ACC112 (cell line): ENCODE data around the gene SLF2.

Source experiments
- H2AFZ ChIP-seq: fragments of 200-600 bp; sonication (generic); one replicate; pipeline ENCODE4 v1.6.0; 2017; ENCODE audit warnings: antibody characterized with exemption, low read length; ENCODE audit not compliant: unreplicated experiment
- H3K27ac ChIP-seq: fragments of 200-600 bp; sonication (generic); 2 replicates; pipeline ENCODE4 v1.5.1; 2014; ENCODE audit warnings: low read depth, mild to moderate bottlenecking, antibody characterized with exemption, low read length, moderate library complexity
- H3K27me3 ChIP-seq: fragments of 200-600 bp; sonication (generic); 2 replicates; pipeline ENCODE4 v1.6.1; 2014; ENCODE audit warnings: mild to moderate bottlenecking, antibody characterized with exemption, low read length, moderate library complexity, mixed read lengths; ENCODE audit not compliant: insufficient read depth
- H3K36me3 ChIP-seq: fragments of 200-600 bp; sonication (generic); 2 replicates; pipeline ENCODE4 v1.6.1; 2016; ENCODE audit warnings: mild to moderate bottlenecking, antibody characterized with exemption, low read length, moderate library complexity, mixed read lengths; ENCODE audit not compliant: insufficient read depth
- H3K4me1 ChIP-seq: fragments of 200-600 bp; sonication (generic); one replicate; pipeline ENCODE4 v1.6.1; 2016; ENCODE audit warnings: low read length, mixed read lengths; ENCODE audit not compliant: insufficient read depth, unreplicated experiment, control insufficient read depth
- H3K4me3 ChIP-seq: fragments of 200-600 bp; sonication (generic); 2 replicates; pipeline ENCODE4 v1.5.1; 2014; ENCODE audit warnings: mild to moderate bottlenecking, low read depth, low read length
- H3K79me2 ChIP-seq: fragments of 200-600 bp; sonication (generic); one replicate; pipeline ENCODE4 v1.6.0; 2016; ENCODE audit warnings: low read length; ENCODE audit not compliant: control insufficient read depth, unreplicated experiment, insufficient read depth

SLF2 gene

DNA sequence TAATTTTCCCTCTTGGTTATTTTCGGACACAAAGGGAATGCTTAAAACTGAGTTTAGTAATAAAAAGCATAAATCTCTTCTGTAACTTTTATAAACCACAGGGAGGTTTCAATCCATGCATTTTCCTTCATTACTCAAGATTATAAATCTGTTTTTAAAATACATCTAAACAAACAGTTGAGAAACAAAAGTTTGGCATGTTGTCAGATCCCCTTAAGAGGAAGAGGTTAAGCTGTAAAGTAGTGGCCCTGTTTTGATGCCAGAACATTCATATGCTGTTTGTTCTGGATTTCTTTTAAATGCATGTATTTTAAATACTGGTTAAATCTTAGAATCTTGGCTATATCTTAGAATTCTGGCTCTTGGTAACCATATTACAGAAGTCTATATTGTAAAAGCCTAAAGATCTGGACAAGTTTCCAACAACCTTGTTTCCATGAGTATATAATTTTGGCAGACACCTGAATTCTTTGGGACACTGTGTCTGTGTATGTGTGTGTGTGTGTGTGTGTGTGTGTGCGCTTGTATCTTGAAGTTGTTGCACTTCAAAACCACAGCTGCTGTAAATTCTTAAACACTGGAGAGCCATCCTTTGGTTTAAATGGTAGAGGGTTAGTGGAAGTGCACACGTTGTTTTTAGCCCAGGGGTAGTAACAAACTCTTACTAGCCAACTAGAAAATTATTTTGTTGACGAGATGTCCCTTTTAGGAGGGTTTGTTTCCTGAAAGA, 49.8 kb downstream of the SLF2 start:
- H3K79me2 ChIP-seq, result no peaks in the 10 kb centered on the region
- H3K27ac ChIP-seq, result no peak overlapping the region
- no peaks in the 10 kb centered on the region for H3K4me1 ChIP-seq
- no peak overlapping the region for H2AFZ ChIP-seq
- no peaks in the 10 kb centered on the region for H3K27me3 ChIP-seq
- no peak overlapping the region for H3K4me3 ChIP-seq
- H3K36me3 ChIP-seq, result peaks cover 31% of the 10 kb centered on the region

DNA sequence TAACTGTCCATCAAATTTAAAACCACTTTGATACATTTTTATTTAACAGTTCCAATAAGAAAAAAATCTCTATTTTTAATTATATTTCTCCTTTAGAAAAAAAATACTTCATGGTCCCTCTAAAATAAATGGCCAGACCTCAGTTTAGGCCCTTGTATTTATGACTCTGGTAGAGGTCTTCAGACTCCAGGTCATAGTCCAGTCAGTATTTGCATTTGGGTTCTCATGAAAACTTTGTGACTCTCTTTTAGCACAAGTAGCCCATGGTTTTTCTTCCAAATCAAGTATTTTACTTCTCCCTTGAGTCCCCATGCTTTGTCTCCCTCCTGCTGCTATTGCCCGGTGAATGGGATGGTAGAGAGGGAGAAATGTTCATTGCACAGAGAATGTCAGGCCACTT, 51.1 kb downstream of the SLF2 start:
- Histone ChIP-seq H3K27ac (no peak overlapping the region), H3K4me1 (peaks cover under 1% of the 10 kb centered on the region), H3K4me3 (no peak overlapping the region), H3K27me3 (no peaks in the 10 kb centered on the region), H3K36me3 (peaks cover 29% of the 10 kb centered on the region), H3K79me2 (no peaks in the 10 kb centered on the region), H2AFZ (no peak overlapping the region)

DNA sequence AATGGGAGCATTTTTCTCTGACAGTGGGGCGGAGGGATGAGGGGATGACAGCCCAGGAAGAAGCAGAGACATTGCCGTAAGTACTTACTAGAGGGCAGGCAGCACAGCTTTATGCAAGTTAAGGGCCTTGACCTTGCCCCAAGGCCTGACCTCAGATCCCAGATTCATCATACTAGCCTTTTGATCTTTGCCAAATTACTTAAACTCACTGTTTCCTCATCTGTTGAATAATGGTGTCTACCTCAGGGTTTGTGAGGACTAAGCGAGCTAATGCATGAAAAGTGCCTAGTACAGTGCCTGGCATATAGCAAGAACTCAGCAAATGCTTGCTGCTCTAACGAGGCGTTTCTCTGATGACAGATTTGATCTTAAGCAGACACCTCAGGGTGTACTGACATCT, 53.1 kb downstream of the SLF2 start:
- Histone ChIP-seq H3K79me2 (no peaks in the 10 kb centered on the region), H2AFZ (no peak overlapping the region), H3K27me3 (no peaks in the 10 kb centered on the region), H3K27ac (no peak overlapping the region), H3K4me3 (no peak overlapping the region), H3K4me1 (peaks cover 3% of the 10 kb centered on the region), H3K36me3 (peaks cover 20% of the 10 kb centered on the region)

DNA sequence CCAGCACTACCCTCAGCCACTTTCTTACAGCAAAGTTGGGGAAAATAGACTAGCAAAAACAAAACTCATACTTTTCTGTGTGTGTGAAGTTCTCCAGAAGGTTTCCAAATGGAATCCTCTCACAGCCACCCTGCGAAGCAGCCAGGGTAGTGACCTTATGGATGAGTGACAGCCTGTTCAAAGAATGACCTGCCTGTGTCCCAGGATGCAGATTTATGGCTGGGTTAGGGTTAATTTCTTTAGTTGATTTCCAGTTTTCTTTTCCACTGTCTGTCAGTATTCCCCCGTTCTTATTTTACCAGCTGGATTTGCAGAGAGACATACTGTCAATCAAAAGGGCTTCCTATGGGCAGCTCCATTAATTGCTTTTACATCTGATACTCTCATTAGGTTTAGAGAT, 54.1 kb downstream of the SLF2 start:
- H3K27me3 ChIP-seq, result no peaks in the 10 kb centered on the region
- H3K79me2 ChIP-seq, result no peaks in the 10 kb centered on the region
- H3K4me3 ChIP-seq, result no peak overlapping the region
- peaks cover 3% of the 10 kb centered on the region for H3K4me1 ChIP-seq
- H2AFZ ChIP-seq, result no peak overlapping the region
- H3K27ac ChIP-seq, result no peak overlapping the region
- H3K36me3 ChIP-seq, result peaks cover 18% of the 10 kb centered on the region

DNA sequence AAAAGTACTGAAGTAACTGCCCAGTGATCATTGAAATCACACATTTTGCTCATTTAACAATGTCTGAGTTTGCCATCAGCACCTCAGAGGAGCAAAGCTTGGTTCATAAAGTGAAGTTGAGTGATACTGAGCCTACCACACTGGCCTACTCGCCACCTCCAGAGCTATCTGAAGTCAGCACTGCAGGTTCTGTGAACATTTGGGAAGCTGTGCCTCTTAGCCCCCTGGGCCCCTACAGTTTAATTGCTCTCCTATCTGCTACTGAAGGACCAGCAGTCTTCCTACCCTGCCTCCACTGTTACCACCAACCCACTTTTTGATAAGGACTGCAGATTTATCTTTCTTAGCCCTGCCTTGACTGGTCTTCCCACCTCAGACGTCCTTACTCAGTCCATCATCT, 54.6 kb downstream of the SLF2 start:
- H3K36me3 ChIP-seq, result peaks cover 13% of the 10 kb centered on the region
- no peaks in the 10 kb centered on the region for H3K27me3 ChIP-seq
- peaks cover 3% of the 10 kb centered on the region for H3K4me1 ChIP-seq
- H2AFZ ChIP-seq, result no peak overlapping the region
- no peak overlapping the region for H3K27ac ChIP-seq
- H3K79me2 ChIP-seq, result no peaks in the 10 kb centered on the region
- H3K4me3 ChIP-seq, result no peak overlapping the region

DNA sequence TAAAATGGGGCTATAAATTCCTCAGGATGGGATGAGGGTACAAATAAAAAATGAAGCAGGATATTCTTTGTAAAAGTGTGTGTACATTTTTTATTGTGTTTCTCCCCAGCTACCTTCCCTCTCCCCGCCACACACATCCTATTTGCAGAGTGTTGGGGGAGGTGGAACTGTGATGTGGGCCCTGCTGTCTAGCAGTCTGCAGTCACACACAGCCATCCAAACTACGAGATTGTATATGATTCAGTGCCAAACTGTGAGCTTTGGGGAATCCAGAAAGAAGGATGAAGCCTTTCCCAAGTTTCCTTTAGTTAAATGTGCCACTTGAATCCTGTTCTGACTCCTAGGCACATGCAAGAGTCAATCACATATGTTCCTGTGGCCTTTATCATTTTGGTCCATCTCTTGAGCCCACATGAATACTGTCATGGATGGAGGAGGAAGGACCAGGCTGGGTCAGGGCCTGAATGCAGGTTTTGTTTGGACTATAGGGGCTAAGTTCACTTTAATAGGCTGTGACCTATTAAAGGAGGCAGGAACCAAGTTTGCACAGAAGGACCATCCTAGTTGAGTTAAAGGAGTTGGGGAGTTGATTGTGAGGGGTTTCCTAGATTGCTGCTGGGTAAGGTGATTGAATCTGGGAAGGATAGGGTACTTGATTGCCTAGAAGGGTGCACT, 55.4 kb downstream of the SLF2 start:
- no peaks in the 10 kb centered on the region for H3K79me2 ChIP-seq
- H3K27ac ChIP-seq, result no peak overlapping the region
- no peak overlapping the region for H3K4me3 ChIP-seq
- H3K4me1 ChIP-seq, result peaks cover 3% of the 10 kb centered on the region
- H3K36me3 ChIP-seq, result peaks cover 6% of the 10 kb centered on the region
- no peaks in the 10 kb centered on the region for H3K27me3 ChIP-seq
- H2AFZ ChIP-seq, result no peak overlapping the region

DNA sequence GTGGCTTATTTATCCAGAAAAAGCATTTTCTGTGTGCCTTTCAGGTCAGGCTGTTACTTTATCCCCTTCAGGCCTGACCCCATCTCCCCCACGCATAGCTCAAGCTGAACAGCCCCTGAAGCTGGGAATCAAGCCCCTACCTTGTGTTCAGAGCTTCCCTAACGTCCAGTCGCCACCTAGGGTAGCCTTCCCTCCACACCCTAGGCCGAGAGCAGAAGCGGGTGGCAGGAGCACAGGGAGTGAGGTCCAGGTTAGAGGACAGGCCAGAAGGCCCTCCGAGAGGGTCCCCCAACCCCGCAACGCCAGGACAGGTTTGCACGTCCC, 56.1 kb downstream of the SLF2 start:
- Histone ChIP-seq H3K27me3 (no peaks in the 10 kb centered on the region), H3K4me1 (peaks cover 3% of the 10 kb centered on the region), H3K4me3 (peak overlapping the region; percentile 75), H3K27ac (no peak overlapping the region), H2AFZ (no peak overlapping the region), H3K36me3 (peaks cover 3% of the 10 kb centered on the region; the same call in 1 of the 2 replicates), H3K79me2 (no peaks in the 10 kb centered on the region)

DNA sequence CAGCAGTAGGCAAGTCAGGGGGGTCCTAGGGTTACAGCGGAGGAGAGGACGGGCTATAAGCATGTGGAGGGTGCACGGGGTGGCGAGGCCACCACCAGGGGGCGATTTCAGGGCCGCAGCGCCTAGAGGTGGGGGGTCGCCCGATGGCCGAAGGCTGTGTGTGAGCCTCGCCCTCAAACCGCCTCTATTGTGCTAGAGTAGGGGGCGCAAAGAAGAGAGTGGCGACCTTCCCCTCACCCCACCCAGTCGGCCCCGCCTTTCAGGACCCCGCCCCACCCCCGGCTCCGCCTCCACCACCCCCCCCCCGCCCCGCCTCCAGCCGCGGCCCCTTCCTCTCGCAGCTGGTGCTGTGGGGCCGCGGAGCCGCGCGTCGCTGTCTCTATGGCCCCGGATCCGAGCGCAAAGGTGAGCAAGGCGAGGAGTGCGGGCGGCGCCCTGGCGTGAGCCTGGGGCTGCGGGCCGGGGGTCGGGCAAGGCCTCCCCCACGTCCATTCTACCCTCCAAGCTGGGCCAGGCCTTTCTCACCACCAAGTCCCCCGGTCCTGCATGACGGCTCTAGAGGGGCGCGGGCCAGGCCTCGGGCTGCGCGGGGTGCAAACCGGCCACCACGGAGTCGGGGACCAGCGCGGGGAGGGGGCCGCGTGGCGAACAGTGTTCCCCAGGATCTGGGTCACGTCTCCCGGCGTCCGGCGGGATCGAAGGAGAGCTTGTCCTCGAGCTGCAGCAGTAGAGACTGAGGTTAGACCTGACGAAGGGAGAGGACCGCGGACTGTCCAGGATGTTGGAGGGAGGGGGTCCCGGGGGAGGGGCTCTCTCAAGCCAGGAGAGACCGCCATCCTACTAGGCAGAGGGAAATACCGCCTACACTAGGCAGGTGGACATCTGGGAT, 56.7 kb downstream of the SLF2 start, which contains the start of gene SEMA4G:
SEMA4G (plus strand) TSS at position 318 of the 889 bp plus-strand sequence. CDS start 3,409 bp downstream, outside the sequence.
- Histone ChIP-seq H3K4me1 (peaks cover 3% of the 10 kb centered on the region), H3K27me3 (no peaks in the 10 kb centered on the region), H3K4me3 (peak within 1 kb of the TSS; percentile 75), H3K36me3 (peaks cover 3% of the 10 kb centered on the region; the same call in 1 of the 2 replicates), H3K79me2 (no peaks in the 10 kb centered on the region), H3K27ac (no peak within 1 kb of the TSS), H2AFZ (peak within 1 kb of the TSS; percentile 86)

DNA sequence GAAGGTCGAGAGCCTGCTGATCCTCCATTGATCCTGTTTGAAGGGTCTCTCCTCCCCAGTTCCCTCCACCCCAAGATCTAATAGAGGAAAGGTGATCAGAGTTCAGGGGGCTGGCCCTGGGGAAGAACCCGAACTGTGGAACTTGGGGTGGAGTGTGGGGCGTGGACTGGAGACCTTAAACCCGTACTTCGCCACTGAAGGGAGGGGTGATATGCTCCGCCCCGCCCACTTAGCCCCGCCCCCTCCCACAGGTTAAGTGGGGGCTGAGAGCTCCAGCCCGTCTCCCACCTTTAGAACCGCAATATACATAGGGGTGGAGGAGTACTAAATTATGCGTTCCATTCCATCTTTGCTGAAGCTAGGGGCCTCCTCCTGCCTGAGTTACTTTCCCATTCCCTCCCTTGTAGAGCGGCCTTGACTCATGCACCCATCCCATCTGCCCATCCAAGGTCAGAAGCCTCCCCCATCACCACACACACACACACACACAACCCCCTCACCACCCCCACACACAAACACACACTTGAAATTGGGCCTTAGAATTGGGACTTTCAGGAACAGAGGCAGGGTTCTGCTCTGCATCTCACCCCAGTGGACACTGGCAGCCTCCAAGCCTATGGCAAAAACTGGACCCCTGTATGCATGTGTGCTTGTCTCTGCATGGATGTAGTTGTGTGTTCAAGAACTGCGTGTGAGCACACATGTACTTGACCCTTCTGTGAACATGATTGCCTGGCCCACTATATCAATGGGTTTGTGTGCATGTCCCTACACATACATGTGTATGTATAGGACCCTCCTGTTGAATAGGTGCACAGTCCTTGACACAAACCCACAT, 57.5 kb downstream of the SLF2 start:
- Histone ChIP-seq H3K4me1 (peaks cover 3% of the 10 kb centered on the region), H2AFZ (no peak overlapping the region), H3K27me3 (no peaks in the 10 kb centered on the region), H3K36me3 (peaks cover 2% of the 10 kb centered on the region; the same call in 1 of the 2 replicates), H3K4me3 (peak overlapping the region; percentile 75), H3K79me2 (no peaks in the 10 kb centered on the region), H3K27ac (no peak overlapping the region)
